Natural killer cell (primary cell): ENCODE data around the gene PGGHG. TPM values are rescaled to one million over a fixed set of nuclear protein-coding genes. Genes with fewer than 3 reads are reported as not detected.
A peak's percentile ranks its signal among the peaks of the same experiment; 100 is the strongest.

Source experiments
- ATAC-seq, 3 donors: fragments of 150-1000 bp in 2 of 3; fragments of 200-7000 bp in 1 of 3; cut with Tn5 transposase; 1 replicate in 1 of 3; 2 replicates in 2 of 3; pipeline ENCODE4 v1.10.0; 2021; ENCODE audit warnings: mild to moderate bottlenecking in 2 of 3, moderate library complexity in 2 of 3
- DNase-seq, 2 donors: peaks; one replicate each; pipeline versions ENCODE4 v3.0.0 to v3.0.0-alpha.2; 2013 to 2021; ENCODE audit warnings: mixed read lengths in 1 of 2
- H3K27ac ChIP-seq: one replicate; pipeline ENCODE4 v1.5.1; 2013; ENCODE audit warnings: mild to moderate bottlenecking, low read length
- H3K27me3 ChIP-seq: one replicate; pipeline ENCODE4 v1.6.1; 2013; ENCODE audit warnings: low read length; ENCODE audit not compliant: control insufficient read depth, insufficient read depth
- H3K36me3 ChIP-seq: one replicate; pipeline ENCODE4 v1.6.1; 2013; ENCODE audit warnings: low read length; ENCODE audit not compliant: control insufficient read depth, insufficient read depth
- H3K4me1 ChIP-seq: one replicate; pipeline ENCODE4 v1.6.1; 2013; ENCODE audit warnings: low read length; ENCODE audit not compliant: control insufficient read depth, insufficient read depth
- H3K4me3 ChIP-seq: one replicate; pipeline ENCODE4 v1.5.1; 2013; ENCODE audit warnings: low read length
- H3K9me3 ChIP-seq: one replicate; pipeline ENCODE4 v1.6.1; 2013; ENCODE audit warnings: low read length; ENCODE audit not compliant: control insufficient read depth, insufficient read depth
- H3K27ac Mint-ChIP-seq, 2 donors: one replicate each; pipeline ENCODE4 v1.8.0; 2022; ENCODE audit warnings: mild to moderate bottlenecking in 2 of 2, mixed read lengths in 2 of 2, moderate library complexity in 1 of 2
- H3K27me3 Mint-ChIP-seq, 2 donors: one replicate each; pipeline ENCODE4 v1.8.0; 2022; ENCODE audit warnings: low read depth in 2 of 2, mixed read lengths in 2 of 2
- H3K36me3 Mint-ChIP-seq: one replicate; pipeline ENCODE4 v1.8.0; 2022; ENCODE audit warnings: mixed read lengths
- H3K4me1 Mint-ChIP-seq, 2 donors: one replicate each; pipeline ENCODE4 v1.8.0; 2022; ENCODE audit warnings: mixed read lengths in 2 of 2
- H3K4me3 Mint-ChIP-seq: one replicate; pipeline ENCODE4 v1.8.0; 2022; ENCODE audit warnings: mild to moderate bottlenecking, moderate library complexity, mixed read lengths
- H3K9me3 Mint-ChIP-seq, 2 donors: one replicate each; pipeline ENCODE4 v1.8.0; 2022; ENCODE audit warnings: mixed read lengths in 2 of 2
- WGBS: methylation state at CpG from one replicate; pipeline ENCODE4 v1.1.7; 2013; ENCODE audit warnings: missing lambda C conversion rate; ENCODE audit not compliant: insufficient coverage; 5-methylcytosine and 5-hydroxymethylcytosine counted together
- intact Hi-C: fragments of 100-400 bp; cut with micrococcal nuclease; formaldehyde crosslinking; loops from one replicate; pipeline ENCODE4 v1.14.2; 2022
- total RNA-seq, 4 donors: library from RNA; stranded (reverse); fragments of 120-200 nt in 1 of 4; gene quantifications; one replicate each; pipeline versions ENCODE4 v1.2.3 to v1.2.4, GENCODE V29; 2013 to 2022
- TF ChIP-seq, protein P1 (sequence below): fragments of 200-600 bp; IDR thresholded peaks from one replicate; pipeline ENCODE4 v1.8.0; 2022; ENCODE audit warnings: antibody characterized with exemption

PGGHG gene
- total RNA-seq, 3 donors from 2014 or later (not counting 1 experiment from before 2014, with no cell fraction given): 130 to 237 (median 153) TPM

GRCh38 chr11:287821-288477 is 977 bp upstream of the PGGHG start:
- Mint-ChIP-seq H3K9me3 (no peaks in the 10 kb centered on the region), H3K4me3 (peak overlapping the region; percentile 94)
- DNase-seq: peak; percentile 19 to 87

GRCh38 chr11:289398-289711 is 429 bp downstream of the PGGHG start:
- no peaks in the 10 kb centered on the region for H3K27me3 ChIP-seq
- peaks cover 64% of the 10 kb centered on the region for H3K4me1 ChIP-seq
- H3K27ac ChIP-seq: no peak overlapping the region
- ATAC-seq: peak in 2 of 3 donors; percentile 28 to 36
- peak overlapping the region; percentile 2 for H3K4me3 ChIP-seq
- peak in 1 of 2 donors; percentile 73 for DNase-seq
- Mint-ChIP-seq H3K9me3 (no peaks in the 10 kb centered on the region), H3K27ac (peak overlapping the region; percentile 60 to 74), H3K4me1 (peaks cover 20 to 38% of the 10 kb centered on the region in 2 donors), H3K4me3 (peak overlapping the region; percentile 88), H3K36me3 (no peaks in the 10 kb centered on the region), H3K27me3 (peaks cover 0 to 8% of the 10 kb centered on the region in 2 donors)
- H3K9me3 ChIP-seq: no peaks in the 10 kb centered on the region
- WGBS: 44% methylated on average over 7 of the region's 14 CpGs
- TF ChIP-seq, protein P1, sequence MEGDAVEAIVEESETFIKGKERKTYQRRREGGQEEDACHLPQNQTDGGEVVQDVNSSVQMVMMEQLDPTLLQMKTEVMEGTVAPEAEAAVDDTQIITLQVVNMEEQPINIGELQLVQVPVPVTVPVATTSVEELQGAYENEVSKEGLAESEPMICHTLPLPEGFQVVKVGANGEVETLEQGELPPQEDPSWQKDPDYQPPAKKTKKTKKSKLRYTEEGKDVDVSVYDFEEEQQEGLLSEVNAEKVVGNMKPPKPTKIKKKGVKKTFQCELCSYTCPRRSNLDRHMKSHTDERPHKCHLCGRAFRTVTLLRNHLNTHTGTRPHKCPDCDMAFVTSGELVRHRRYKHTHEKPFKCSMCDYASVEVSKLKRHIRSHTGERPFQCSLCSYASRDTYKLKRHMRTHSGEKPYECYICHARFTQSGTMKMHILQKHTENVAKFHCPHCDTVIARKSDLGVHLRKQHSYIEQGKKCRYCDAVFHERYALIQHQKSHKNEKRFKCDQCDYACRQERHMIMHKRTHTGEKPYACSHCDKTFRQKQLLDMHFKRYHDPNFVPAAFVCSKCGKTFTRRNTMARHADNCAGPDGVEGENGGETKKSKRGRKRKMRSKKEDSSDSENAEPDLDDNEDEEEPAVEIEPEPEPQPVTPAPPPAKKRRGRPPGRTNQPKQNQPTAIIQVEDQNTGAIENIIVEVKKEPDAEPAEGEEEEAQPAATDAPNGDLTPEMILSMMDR: no peak
- intact Hi-C loops: no loop called here
- H3K36me3 ChIP-seq: peaks cover 18% of the 10 kb centered on the region

More at GRCh38 chr11:287821-288477, 977 bp upstream of the PGGHG start:
- WGBS: 17% methylated on average over 41 of the region's 41 CpGs
- H3K4me3 ChIP-seq: peak overlapping the region; percentile 79
- H3K36me3 Mint-ChIP-seq: no peaks in the 10 kb centered on the region
- no peaks in the 10 kb centered on the region for H3K27me3 ChIP-seq
- H3K27ac Mint-ChIP-seq: peak overlapping the region; percentile 75 to 91
- peaks cover 74% of the 10 kb centered on the region for H3K4me1 ChIP-seq
- no peaks in the 10 kb centered on the region for H3K9me3 ChIP-seq
- ATAC-seq: peak in 1 of 3 donors; percentile 2
- H3K27ac ChIP-seq: peak overlapping the region; percentile 68
- peaks cover 0 to 15% of the 10 kb centered on the region in 2 donors for H3K27me3 Mint-ChIP-seq
- TF ChIP-seq, protein P1: no peak
- intact Hi-C loops: no loop called here
- peaks cover 26 to 43% of the 10 kb centered on the region in 2 donors for H3K4me1 Mint-ChIP-seq
- H3K36me3 ChIP-seq: peaks cover 7% of the 10 kb centered on the region

DNA sequence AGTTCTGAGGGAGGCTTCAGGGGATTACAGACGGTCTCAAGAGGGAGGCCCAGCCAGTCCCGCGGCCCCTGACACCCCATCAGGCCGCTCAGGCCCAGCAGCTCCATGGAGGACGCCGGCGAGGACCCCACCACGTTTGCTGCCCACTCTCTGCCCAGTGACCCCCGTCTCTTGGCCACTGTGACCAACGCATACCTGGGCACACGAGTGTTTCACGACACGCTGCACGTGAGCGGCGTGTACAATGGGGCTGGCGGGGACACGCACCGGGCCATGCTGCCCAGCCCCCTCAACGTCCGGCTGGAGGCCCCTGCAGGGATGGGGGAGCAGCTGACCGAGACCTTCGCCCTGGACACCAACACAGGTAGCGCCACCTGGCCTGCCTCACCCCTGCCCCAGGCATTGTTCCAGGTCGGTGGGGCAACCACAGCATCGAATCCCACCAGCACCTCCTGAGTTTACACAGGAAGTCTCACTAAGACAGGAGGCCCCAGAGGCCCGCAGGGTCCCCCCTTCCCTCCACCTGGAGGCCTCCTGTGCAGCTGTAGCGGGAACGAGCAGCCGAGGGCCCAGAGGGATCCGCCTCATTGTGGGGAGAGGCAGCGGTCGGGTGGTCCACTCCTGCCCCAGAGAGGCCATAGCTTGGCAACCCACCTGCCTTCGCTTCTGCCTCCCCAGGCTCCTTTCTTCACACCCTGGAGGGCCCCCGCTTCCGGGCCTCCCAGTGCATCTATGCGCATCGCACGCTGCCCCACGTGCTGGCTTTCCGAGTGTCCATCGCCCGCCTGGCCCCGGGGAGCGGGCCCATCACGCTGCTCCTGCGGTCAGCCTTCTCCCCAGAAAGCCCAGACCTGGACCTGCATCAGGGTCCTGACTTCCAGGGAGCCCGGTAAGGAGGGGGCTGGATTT is 1.0 kb downstream of the PGGHG start:
- H3K27me3 Mint-ChIP-seq: peaks cover 0 to 8% of the 10 kb centered on the region in 2 donors
- peak overlapping the region; percentile 88 for H3K4me3 Mint-ChIP-seq
- Histone ChIP-seq H3K27me3 (no peaks in the 10 kb centered on the region), H3K4me1 (peaks cover 60% of the 10 kb centered on the region), H3K27ac (no peak overlapping the region), H3K36me3 (peaks cover 21% of the 10 kb centered on the region), H3K9me3 (no peaks in the 10 kb centered on the region), H3K4me3 (peak overlapping the region; percentile 2)
- peaks cover 20 to 38% of the 10 kb centered on the region in 2 donors for H3K4me1 Mint-ChIP-seq
- DNase-seq (peak in 1 of 2 donors; percentile 63), ATAC-seq (peak in 1 of 3 donors; percentile 52)
- TF ChIP-seq, protein P1: no peak
- peak overlapping the region; percentile 60 to 74 for H3K27ac Mint-ChIP-seq
- H3K9me3 Mint-ChIP-seq: no peaks in the 10 kb centered on the region
- intact Hi-C loops: no loop called here
- WGBS: 81% methylated on average over 48 of the region's 48 CpGs
- H3K36me3 Mint-ChIP-seq: no peaks in the 10 kb centered on the region
